Right lobe of liver (tissue), 6 donors: ENCODE data around the gene TEX36. TPM values are rescaled to one million over a fixed set of nuclear protein-coding genes. Genes with fewer than 3 reads are reported as not detected.

Experiments
- ATAC-seq, 4 donors: fragments of 200-7000 bp; cut with Tn5 transposase; one replicate each; pipeline ENCODE4 v1.9.1; 2020; ENCODE audit warnings: mild to moderate bottlenecking in 4 of 4, moderate library complexity in 4 of 4
- DNase-seq, 3 donors: peaks; one replicate each; pipeline ENCODE4 v3.0.0-alpha.2; 2020
- H3K27ac ChIP-seq, 3 donors: fragments of 200-600 bp; one replicate each; pipeline ENCODE4 v1.8.0; 2022
- H3K27me3 ChIP-seq, 2 donors: fragments of 200-600 bp; one replicate each; pipeline ENCODE4 v1.8.0; 2022
- H3K36me3 ChIP-seq, 4 donors: fragments of 200-600 bp; sonication (generic) in 1 of 4; one replicate each; pipeline versions ENCODE4 v1.5.1 to v1.8.0; 2017 to 2022; ENCODE audit warnings: control low read depth in 1 of 4
- H3K4me1 ChIP-seq, 4 donors: fragments of 200-600 bp; sonication (generic) in 1 of 4; one replicate each; pipeline versions ENCODE4 v1.5.1 to v1.8.0; 2017 to 2022; ENCODE audit warnings: control low read depth in 1 of 4
- H3K4me3 ChIP-seq, 3 donors: fragments of 200-600 bp; one replicate each; pipeline ENCODE4 v1.8.0; 2022
- H3K9me3 ChIP-seq, 4 donors: fragments of 200-600 bp; sonication (generic) in 1 of 4; one replicate each; pipeline versions ENCODE4 v1.5.1 to v1.8.0; 2017 to 2022; ENCODE audit warnings: control low read depth in 1 of 4
- CTCF ChIP-seq, 4 donors: fragments of 200-600 bp in 3 of 4; fragments of 450-650 bp in 1 of 4; IDR thresholded peaks; one replicate each; pipeline versions ENCODE4 v1.5.1 to v1.8.0; 2016 to 2022; ENCODE audit warnings: antibody characterized with exemption in 4 of 4, mild to moderate bottlenecking in 2 of 4
- POLR2A ChIP-seq: fragments of 450-650 bp; IDR thresholded peaks from one replicate; pipeline ENCODE4 v1.6.1; 2017; ENCODE audit warnings: antibody characterized with exemption, mild to moderate bottlenecking
- WGBS: methylation state at CpG from one replicate; pipeline ENCODE4 v1.1.6; 2018; ENCODE audit warnings: low coverage, low lambda C conversion rate; ENCODE audit not compliant: insufficient coverage; ENCODE audit errors: missing lambda C conversion rate; 5-methylcytosine and 5-hydroxymethylcytosine counted together
- intact Hi-C, 2 donors: fragments of 100-400 bp; cut with DNase I; formaldehyde crosslinking; loops; one replicate each; pipeline versions ENCODE4 v1.11.2 to v1.14.1; 2022
- long read RNA-seq: library from polyadenylated mRNA; unstranded; transcript quantifications from one replicate; pipeline ENCODE4 v2.0.0, GENCODE V29; 2019
- total RNA-seq, 6 experiments: library from RNA; depleted of rRNA in 2 of 6; stranded (reverse); fragments of >200 nt in 2 of 6; fragmentation: NEBNext Ultra II Directional in 3 of 6; extraction: Animal tissue kit (Norgen Biotek cat#: 25700) in 3 of 6; gene quantifications; one replicate each; pipeline versions ENCODE4 v1.1.0 to v1.2.4, GENCODE V29; 2016 to 2023
- donor health status: DM: no; HTN: yes; CAD: no.
- donor health status: DM: no; HTN: no; CAD: no.
- donor health status: DM: no; HTN: no; CAD: no.
- donor health status: DM: no; HTN: yes; CAD: no.
- donor health status: DM: no; HTN: yes; CAD: no.

The TEX36 gene
- not detected for total RNA-seq
- long read RNA-seq = 0 reads

- Histone ChIP-seq H3K27ac (no peak within 1 kb of the TSS), H3K27me3 (no peaks in the 10 kb centered on the region), H3K4me1 (no peaks in the 10 kb centered on the region), H3K4me3 (no peak within 1 kb of the TSS), H3K36me3 (no peaks in the 10 kb centered on the region), H3K9me3 (no peaks in the 10 kb centered on the region)
- WGBS = no CpG with 5 or more reads among the region's 3 CpGs
- intact Hi-C loops = no loop called here
- DNase-seq (no peak), ATAC-seq (no peak)
- TF ChIP-seq CTCF (IDR thresholded peaks at IDR 0.05) (no peak), POLR2A (no peak)
Measured at GRCh38 chr10:125683063-125683462, at the start of gene TEX36. TEX36 (minus strand) TSS chr10:125683163; CDS start chr10:125682989, 174 bp downstream.

DNA sequence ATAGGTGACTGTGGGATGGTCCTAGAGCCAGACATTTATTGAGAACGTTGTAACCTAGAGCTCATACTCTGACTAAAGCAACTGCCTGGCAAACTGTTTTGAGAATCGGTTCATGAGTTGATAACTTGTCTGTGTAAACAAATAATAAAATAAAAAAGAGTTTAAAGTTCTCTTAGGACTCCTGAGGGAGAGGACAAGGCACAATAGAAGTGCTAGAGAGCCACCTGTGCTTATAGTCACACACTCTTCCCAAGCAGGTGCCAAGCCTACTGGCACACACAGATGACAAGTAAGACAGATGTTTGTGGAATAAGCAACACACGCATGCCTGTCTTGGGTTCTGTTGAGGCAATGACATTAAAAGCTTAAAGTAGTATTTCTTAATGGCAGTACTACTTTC is 44.5 kb upstream of the TEX36 start:
- no peak for ATAC-seq
- H3K36me3 ChIP-seq = peaks cover 0 to 87% (median 48%) of the 10 kb centered on the region in 4 donors
- WGBS = 60% methylated on average over 3 of the region's 3 CpGs

GRCh38 chr10:125726914-125727313 is 44.0 kb upstream of the TEX36 start:
- Histone ChIP-seq H3K27me3 (no peaks in the 10 kb centered on the region), H3K27ac (no peak overlapping the region), H3K4me3 (no peak overlapping the region), H3K4me1 (no peaks in the 10 kb centered on the region), H3K9me3 (no peaks in the 10 kb centered on the region), H3K36me3 (peaks cover 0 to 87% (median 47%) of the 10 kb centered on the region in 4 donors)
- TF ChIP-seq POLR2A (no peak), CTCF (IDR thresholded peaks at IDR 0.05) (no peak)
- DNase-seq (no peak), ATAC-seq (no peak)
- intact Hi-C loops = no loop called here
- over 99% methylated on average over 7 of the region's 7 CpGs for WGBS

More for the DNA sequence above, 44.5 kb upstream of the TEX36 start:
- intact Hi-C loops = no loop called here
- no peaks in the 10 kb centered on the region for H3K4me1 ChIP-seq
- no peak overlapping the region for H3K4me3 ChIP-seq
- no peak for DNase-seq
- TF ChIP-seq CTCF (IDR thresholded peaks at IDR 0.05) = no peak
- TF ChIP-seq POLR2A = no peak
- no peaks in the 10 kb centered on the region for H3K27me3 ChIP-seq
- no peaks in the 10 kb centered on the region for H3K9me3 ChIP-seq
- no peak overlapping the region for H3K27ac ChIP-seq

DNA sequence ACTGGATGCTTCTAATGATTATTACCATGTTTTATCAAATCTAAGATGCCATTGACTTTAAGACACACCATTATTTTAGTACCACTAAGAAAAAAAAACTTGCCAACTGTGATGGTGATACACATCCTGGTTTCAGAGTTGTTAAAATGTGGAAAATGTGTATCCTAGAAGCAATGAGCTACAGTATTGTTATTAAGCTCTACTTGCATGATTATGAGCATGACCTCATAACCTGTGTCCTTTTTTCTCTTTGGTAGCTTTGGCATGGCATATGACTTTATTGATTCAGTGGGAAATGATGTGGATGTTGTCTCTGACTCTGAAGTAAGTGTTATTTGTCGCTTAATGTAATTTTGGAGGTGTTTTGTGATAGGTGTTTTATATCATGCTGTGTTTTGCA is 39.8 kb upstream of the TEX36 start:
- no peaks in the 10 kb centered on the region for H3K9me3 ChIP-seq

More for the DNA sequence above, 39.8 kb upstream of the TEX36 start:
- peaks cover 0 to 62% (median 25%) of the 10 kb centered on the region in 4 donors for H3K36me3 ChIP-seq
- H3K27ac ChIP-seq = no peak overlapping the region
- H3K4me3 ChIP-seq = no peak overlapping the region
- no peak for TF ChIP-seq POLR2A
- TF ChIP-seq CTCF (IDR thresholded peaks at IDR 0.05) = no peak
- H3K27me3 ChIP-seq = no peaks in the 10 kb centered on the region
- H3K4me1 ChIP-seq = peaks cover 0 to 11% (median 4%) of the 10 kb centered on the region in 4 donors
- intact Hi-C loops = no loop called here
- no peak for DNase-seq
- WGBS = 100% methylated on average over 1 of the region's 1 CpG
- ATAC-seq = no peak
